Measurements from ENCODE around the gene LEUTX.

LEUTX gene

GRCh38 chr19:39746836-39747529, 31.7 kb upstream of the LEUTX start:
- Histone ChIP-seq H3K27me3 (peaks cover 2% of the 10 kb centered on the region), H3K27ac (peak overlapping the region; percentile 56), H3K4me3 (ENCODE audit: low read depth in 1 of 2, low read length in 1 of 2) (no peak overlapping the region), H3K4me1 (ENCODE audit: control insufficient read depth in 1 of 2, insufficient read depth in 1 of 2, low read depth in 1 of 2, low read length in 1 of 2) (peaks cover 3 to 22% of the 10 kb centered on the region in 2 experiments), H3K9me3 (no peaks in the 10 kb centered on the region), H3K36me3 (no peaks in the 10 kb centered on the region)
- TF ChIP-seq CTCF (IDR thresholded peaks at IDR 0.05) = no peak

- TF ChIP-seq CTCF (IDR thresholded peaks at IDR 0.05) = no peak
- Histone ChIP-seq H3K4me3 (ENCODE audit: low read depth in 1 of 2, low read length in 1 of 2) (no peak overlapping the region), H3K4me1 (ENCODE audit: control insufficient read depth in 1 of 2, insufficient read depth in 1 of 2, low read depth in 1 of 2, low read length in 1 of 2) (peaks cover 3 to 19% of the 10 kb centered on the region in 2 experiments), H3K27ac (no peak overlapping the region), H3K9me3 (no peaks in the 10 kb centered on the region), H3K36me3 (no peaks in the 10 kb centered on the region), H3K27me3 (peaks cover 9% of the 10 kb centered on the region)
Observed at GRCh38 chr19:39749981-39750380, 28.7 kb upstream of the LEUTX start.

GRCh38 chr19:39752390-39752789, 26.3 kb upstream of the LEUTX start:
- Histone ChIP-seq H3K27ac (no peak overlapping the region), H3K36me3 (no peaks in the 10 kb centered on the region), H3K9me3 (no peaks in the 10 kb centered on the region), H3K4me3 (ENCODE audit: low read depth in 1 of 2, low read length in 1 of 2) (no peak overlapping the region), H3K27me3 (peaks cover 9% of the 10 kb centered on the region), H3K4me1 (ENCODE audit: control insufficient read depth in 1 of 2, insufficient read depth in 1 of 2, low read depth in 1 of 2, low read length in 1 of 2) (peaks cover 0 to 8% of the 10 kb centered on the region in 2 experiments)
- TF ChIP-seq CTCF (IDR thresholded peaks at IDR 0.05) = no peak

- Histone ChIP-seq H3K4me3 (ENCODE audit: low read depth in 1 of 2, low read length in 1 of 2) (no peak overlapping the region), H3K4me1 (ENCODE audit: control insufficient read depth in 1 of 2, insufficient read depth in 1 of 2, low read depth in 1 of 2, low read length in 1 of 2) (peaks cover 0 to 11% of the 10 kb centered on the region in 2 experiments), H3K36me3 (no peaks in the 10 kb centered on the region), H3K27ac (no peak overlapping the region), H3K9me3 (no peaks in the 10 kb centered on the region), H3K27me3 (peaks cover 9% of the 10 kb centered on the region)
- TF ChIP-seq CTCF (IDR thresholded peaks at IDR 0.05) = no peak
Observed at GRCh38 chr19:39752795-39753194, 25.9 kb upstream of the LEUTX start.

- H3K9me3 ChIP-seq = no peaks in the 10 kb centered on the region
- peak overlapping the region; percentile 11 for H3K27ac ChIP-seq
- no peak for TF ChIP-seq CTCF (IDR thresholded peaks at IDR 0.05)
- no peak overlapping the region for H3K4me3 ChIP-seq (ENCODE audit: low read depth in 1 of 2, low read length in 1 of 2)
- no peaks in the 10 kb centered on the region for H3K36me3 ChIP-seq
- peaks cover 9% of the 10 kb centered on the region for H3K27me3 ChIP-seq
- H3K4me1 ChIP-seq (ENCODE audit: control insufficient read depth in 1 of 2, insufficient read depth in 1 of 2, low read depth in 1 of 2, low read length in 1 of 2) = peaks cover 0 to 22% of the 10 kb centered on the region in 2 experiments
Observed at GRCh38 chr19:39754544-39754943, 24.1 kb upstream of the LEUTX start.

Measured in neutrophil (primary cell).